Panc1 (cell line): ENCODE measurements around the gene PGK2. TPM values are rescaled to one million over a fixed set of nuclear protein-coding genes. Genes with fewer than 3 reads are reported as not detected.

Experiments
- ATAC-seq: fragments of 200-7000 bp; cut with Tn5 transposase; 2 replicates; pipeline ENCODE4 v1.9.1; 2020; ENCODE audit warnings: mild to moderate bottlenecking, moderate library complexity
- BruUV-seq: library from RNA; stranded (reverse); fragments of 400-500 nt; replicated peaks from 2 replicates; lab custom pipeline; 2021; lab: Mats Ljungman, UMichigan
- CTCF ChIA-PET: fragments of 300-600 bp; sonication (Branson Sonifier 250); formaldehyde crosslinking; loops from one replicate; lab custom pipeline; 2022; ENCODE audit warnings: antibody characterized with exemption; lab: Charles Lee
- POLR2A ChIA-PET: fragments of 300-600 bp; sonication (Branson Sonifier 250); formaldehyde crosslinking; loops from one replicate; lab custom pipeline; 2022; ENCODE audit warnings: antibody characterized with exemption; lab: Charles Lee
- DNase-seq: peaks from one replicate; pipeline ENCODE4 v3.0.0-alpha.2; 2010; ENCODE audit warnings: low read depth, low spot score
- H3K27ac ChIP-seq: 2 replicates; pipeline ENCODE4 v1.5.1; 2011; ENCODE audit warnings: mild to moderate bottlenecking, low read length, inconsistent platforms
- H3K27me3 ChIP-seq: fragments of 200-500 bp; sonication (Bioruptor generic); 2 replicates; pipeline ENCODE4 v1.6.0; 2014; ENCODE audit warnings: low read length, inconsistent platforms; ENCODE audit not compliant: control insufficient read depth, insufficient read depth
- H3K36me3 ChIP-seq: fragments of 200-500 bp; sonication (Bioruptor generic); 2 replicates; pipeline ENCODE4 v1.5.1; 2014; ENCODE audit warnings: inconsistent platforms, mild to moderate bottlenecking, low read length, moderate library complexity; ENCODE audit not compliant: control insufficient read depth, insufficient read depth
- H3K4me1 ChIP-seq: 2 replicates; pipeline ENCODE4 v1.5.1; 2011; ENCODE audit warnings: inconsistent platforms, mild to moderate bottlenecking, low read length, moderate library complexity; ENCODE audit not compliant: control insufficient read depth, insufficient read depth
- H3K4me3 ChIP-seq, 2 experiments: 2 replicates each; pipeline ENCODE4 v1.5.1; 2011 to 2012; ENCODE audit warnings: low read depth in 2 of 2, low read length in 2 of 2, mild to moderate bottlenecking in 2 of 2, inconsistent platforms in 1 of 2, moderate library complexity in 1 of 2
- H3K9me3 ChIP-seq: fragments of 200-500 bp; sonication (Bioruptor generic); 2 replicates; pipeline ENCODE4 v1.5.1; 2014; ENCODE audit warnings: low read depth, mild to moderate bottlenecking, inconsistent platforms, low read length, moderate library complexity; ENCODE audit not compliant: control insufficient read depth, insufficient read depth
- CTCF ChIP-seq: fragments of 450-650 bp; IDR thresholded peaks from 2 replicates; pipeline ENCODE4 v1.5.1; 2017; ENCODE audit warnings: mild to moderate bottlenecking
- POLR2AphosphoS5 ChIP-seq: IDR thresholded peaks from 2 replicates; pipeline ENCODE4 v1.6.1; 2012; ENCODE audit warnings: mild to moderate bottlenecking, low read depth, low read length, moderate library complexity
- REST ChIP-seq, 2 experiments: IDR thresholded peaks; 2 replicates each; pipeline ENCODE4 v1.6.1; 2011 to 2012; ENCODE audit warnings: low read depth in 2 of 2, control low read depth in 1 of 2, low read length in 1 of 2, mild to moderate bottlenecking in 1 of 2, moderate library complexity in 1 of 2; ENCODE audit not compliant: insufficient read depth in 1 of 2
- SIN3A ChIP-seq: IDR thresholded peaks from 2 replicates; pipeline ENCODE4 v1.6.1; 2012; ENCODE audit warnings: low read depth, mild to moderate bottlenecking, low read length, moderate library complexity, borderline replicate concordance; ENCODE audit not compliant: insufficient read depth
- TCF7L2 ChIP-seq: IDR thresholded peaks from 2 replicates; pipeline ENCODE4 v1.6.1; 2011; ENCODE audit warnings: mild to moderate bottlenecking, low read depth, low read length, inconsistent platforms
- in situ Hi-C: cut with HindIII; loops from 2 replicates; pipeline ENCODE4 v1.10.0; 2016; ENCODE audit warnings: low sequenced_read_pairs, low pct_unique_long_range_greater_than_20kb
- intact Hi-C: fragments of 100-400 bp; cut with micrococcal nuclease; formaldehyde crosslinking; loops from one replicate; pipeline ENCODE4 v1.10.0; 2022; ENCODE audit not compliant: unreplicated experiment
- total RNA-seq: library from RNA; stranded (reverse); gene quantifications from one replicate; pipeline ENCODE4 v1.2.1, GENCODE V29; 2021; ENCODE audit not compliant: unreplicated experiment

PGK2 gene
- total RNA-seq, 1 experiment from 2014 or later = not detected

GRCh38 chr6:49743429-49743828 lies 43.7 kb downstream of the PGK2 start:
- no peak for ATAC-seq
- Histone ChIP-seq H3K27ac (no peak overlapping the region), H3K4me3 (no peak overlapping the region), H3K4me1 (no peaks in the 10 kb centered on the region), H3K9me3 (no peaks in the 10 kb centered on the region), H3K27me3 (no peaks in the 10 kb centered on the region), H3K36me3 (no peaks in the 10 kb centered on the region)
- no peak for DNase-seq
- intact Hi-C loops (no loop called here), in situ Hi-C loops (no loop called here)
- BruUV-seq = no TSS peak
- ChIA-PET CTCF (no interaction called here), POLR2A (no interaction called here)
- no peak for TF ChIP-seq REST (IDR thresholded peaks at IDR 0.05; ENCODE audit: insufficient read depth in 1 of 2, low read depth in 2 of 2, low read length in 1 of 2)

- Histone ChIP-seq H3K27me3 (no peaks in the 10 kb centered on the region), H3K4me3 (no peak overlapping the region), H3K4me1 (no peaks in the 10 kb centered on the region), H3K27ac (no peak overlapping the region), H3K36me3 (no peaks in the 10 kb centered on the region), H3K9me3 (no peaks in the 10 kb centered on the region)
- ATAC-seq (no peak), DNase-seq (no peak)
- CTCF ChIA-PET = no interaction called here
- intact Hi-C loops = no loop called here
- POLR2A ChIA-PET = no interaction called here
- TF ChIP-seq SIN3A = no peak
- TF ChIP-seq TCF7L2 = no peak
- TF ChIP-seq POLR2AphosphoS5 = no peak
- TF ChIP-seq CTCF = no peak
- no peak for TF ChIP-seq REST (IDR thresholded peaks at IDR 0.05; ENCODE audit: insufficient read depth in 1 of 2, low read depth in 2 of 2, low read length in 1 of 2)
- in situ Hi-C loops = no loop called here
- no TSS peak for BruUV-seq
Observed at GRCh38 chr6:49739423-49739822, 47.7 kb downstream of the PGK2 start.
